ENCODE measurements around the gene EPHA5.

DNA sequence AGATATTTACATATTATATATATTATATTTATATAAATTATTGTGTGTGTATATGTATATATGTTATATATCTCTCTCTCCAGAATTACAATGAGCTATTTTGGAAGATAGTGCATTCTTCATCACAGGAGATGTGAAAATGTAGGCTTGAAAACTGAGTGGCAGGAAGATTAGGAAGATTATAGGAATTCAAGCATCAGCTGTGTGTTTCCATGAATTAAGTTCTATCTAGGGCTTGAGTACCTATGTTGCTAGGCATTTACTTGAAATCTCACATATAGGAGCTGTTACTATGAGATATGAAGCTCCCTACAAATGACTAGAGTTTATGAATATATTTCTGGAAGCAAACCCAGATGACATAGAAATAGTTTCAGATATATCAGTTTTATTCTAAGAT is 328.7 kb downstream of the EPHA5 start:
- TF ChIP-seq, protein P1, sequence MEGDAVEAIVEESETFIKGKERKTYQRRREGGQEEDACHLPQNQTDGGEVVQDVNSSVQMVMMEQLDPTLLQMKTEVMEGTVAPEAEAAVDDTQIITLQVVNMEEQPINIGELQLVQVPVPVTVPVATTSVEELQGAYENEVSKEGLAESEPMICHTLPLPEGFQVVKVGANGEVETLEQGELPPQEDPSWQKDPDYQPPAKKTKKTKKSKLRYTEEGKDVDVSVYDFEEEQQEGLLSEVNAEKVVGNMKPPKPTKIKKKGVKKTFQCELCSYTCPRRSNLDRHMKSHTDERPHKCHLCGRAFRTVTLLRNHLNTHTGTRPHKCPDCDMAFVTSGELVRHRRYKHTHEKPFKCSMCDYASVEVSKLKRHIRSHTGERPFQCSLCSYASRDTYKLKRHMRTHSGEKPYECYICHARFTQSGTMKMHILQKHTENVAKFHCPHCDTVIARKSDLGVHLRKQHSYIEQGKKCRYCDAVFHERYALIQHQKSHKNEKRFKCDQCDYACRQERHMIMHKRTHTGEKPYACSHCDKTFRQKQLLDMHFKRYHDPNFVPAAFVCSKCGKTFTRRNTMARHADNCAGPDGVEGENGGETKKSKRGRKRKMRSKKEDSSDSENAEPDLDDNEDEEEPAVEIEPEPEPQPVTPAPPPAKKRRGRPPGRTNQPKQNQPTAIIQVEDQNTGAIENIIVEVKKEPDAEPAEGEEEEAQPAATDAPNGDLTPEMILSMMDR (IDR thresholded peaks at IDR 0.05; ENCODE audit: insufficient read depth, low read length), result no peak
- TF ChIP-seq, protein P2, sequence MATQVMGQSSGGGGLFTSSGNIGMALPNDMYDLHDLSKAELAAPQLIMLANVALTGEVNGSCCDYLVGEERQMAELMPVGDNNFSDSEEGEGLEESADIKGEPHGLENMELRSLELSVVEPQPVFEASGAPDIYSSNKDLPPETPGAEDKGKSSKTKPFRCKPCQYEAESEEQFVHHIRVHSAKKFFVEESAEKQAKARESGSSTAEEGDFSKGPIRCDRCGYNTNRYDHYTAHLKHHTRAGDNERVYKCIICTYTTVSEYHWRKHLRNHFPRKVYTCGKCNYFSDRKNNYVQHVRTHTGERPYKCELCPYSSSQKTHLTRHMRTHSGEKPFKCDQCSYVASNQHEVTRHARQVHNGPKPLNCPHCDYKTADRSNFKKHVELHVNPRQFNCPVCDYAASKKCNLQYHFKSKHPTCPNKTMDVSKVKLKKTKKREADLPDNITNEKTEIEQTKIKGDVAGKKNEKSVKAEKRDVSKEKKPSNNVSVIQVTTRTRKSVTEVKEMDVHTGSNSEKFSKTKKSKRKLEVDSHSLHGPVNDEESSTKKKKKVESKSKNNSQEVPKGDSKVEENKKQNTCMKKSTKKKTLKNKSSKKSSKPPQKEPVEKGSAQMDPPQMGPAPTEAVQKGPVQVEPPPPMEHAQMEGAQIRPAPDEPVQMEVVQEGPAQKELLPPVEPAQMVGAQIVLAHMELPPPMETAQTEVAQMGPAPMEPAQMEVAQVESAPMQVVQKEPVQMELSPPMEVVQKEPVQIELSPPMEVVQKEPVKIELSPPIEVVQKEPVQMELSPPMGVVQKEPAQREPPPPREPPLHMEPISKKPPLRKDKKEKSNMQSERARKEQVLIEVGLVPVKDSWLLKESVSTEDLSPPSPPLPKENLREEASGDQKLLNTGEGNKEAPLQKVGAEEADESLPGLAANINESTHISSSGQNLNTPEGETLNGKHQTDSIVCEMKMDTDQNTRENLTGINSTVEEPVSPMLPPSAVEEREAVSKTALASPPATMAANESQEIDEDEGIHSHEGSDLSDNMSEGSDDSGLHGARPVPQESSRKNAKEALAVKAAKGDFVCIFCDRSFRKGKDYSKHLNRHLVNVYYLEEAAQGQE (IDR thresholded peaks at IDR 0.05; ENCODE audit: insufficient replicate concordance, low read depth), result no peak
- TF ChIP-seq GABPA (IDR thresholded peaks at IDR 0.05; ENCODE audit: low read depth), result no peak
- no peak for TF ChIP-seq POLR2AphosphoS5 (IDR thresholded peaks at IDR 0.05; ENCODE audit: low read depth)
- TF ChIP-seq SPI1 (IDR thresholded peaks at IDR 0.05; ENCODE audit: borderline replicate concordance, low read depth), result no peak
